ENCODE results near the gene WDR75.

GRCh38 chr2:189441709-189442074, 418 bp downstream of the WDR75 start:
- TF ChIP-seq CTCF (conservative IDR thresholded peaks at IDR 0.05) (no peak), EZH2 (IDR thresholded peaks at IDR 0.05; ENCODE audit: low read depth) (no peak)
